Activated CD8-positive, alpha-beta memory T cell treated with anti-CD3 and anti-CD28 coated beads, Interleukin-2, amount 50 U/mL, for 24 hours (primary cell): ENCODE results near the gene AGPAT1.
"Not testable (repeated sequence)": the region's sequence is repeated elsewhere in the genome, so short reads cannot be mapped to it uniquely, and the experiment has no call there.

Experiments
- DNase-seq: peaks from one replicate; pipeline ENCODE4 v3.0.0-alpha.2; 2020; ENCODE audit errors: extremely low read depth

Gene AGPAT1

GRCh38 chr6:32175711-32176475, at the start of gene AGPAT1:
Gene AGPAT1 (minus strand): TSS chr6:32176084. CDS start chr6:32171496, 4,588 bp downstream.
- peak; percentile 95 for DNase-seq

GRCh38 chr6:32224696-32225095, 48.8 kb upstream of the AGPAT1 start:
- no peak for DNase-seq

GRCh38 chr6:32223258-32224235, 47.7 kb upstream of the AGPAT1 start, which contains the start of gene NOTCH4:
Gene NOTCH4 (minus strand): TSS chr6:32224067. CDS start chr6:32223928, 139 bp downstream.
- no peak for DNase-seq

GRCh38 chr6:32222333-32223230, 46.7 kb upstream of the AGPAT1 start:
- DNase-seq, result no peak

GRCh38 chr6:32220021-32220420, 44.1 kb upstream of the AGPAT1 start:
- no peak for DNase-seq

GRCh38 chr6:32218167-32218566, 42.3 kb upstream of the AGPAT1 start:
- DNase-seq, result no peak

GRCh38 chr6:32216998-32217397, 41.1 kb upstream of the AGPAT1 start:
- DNase-seq, result no peak

GRCh38 chr6:32216285-32216684, 40.4 kb upstream of the AGPAT1 start:
- no peak for DNase-seq

GRCh38 chr6:32215617-32216016, 39.7 kb upstream of the AGPAT1 start:
- no peak for DNase-seq

GRCh38 chr6:32214126-32214525, 38.2 kb upstream of the AGPAT1 start:
- DNase-seq, result no peak

- DNase-seq, result no peak
These were observed 37.8 kb upstream of the AGPAT1 start for GRCh38 chr6:32213649-32214048.

GRCh38 chr6:32212076-32212760, 36.3 kb upstream of the AGPAT1 start:
- DNase-seq, result no peak

- DNase-seq, result not testable (repeated sequence)
These were observed 35.5 kb upstream of the AGPAT1 start for GRCh38 chr6:32211432-32211831.

GRCh38 chr6:32210191-32210601, 34.3 kb upstream of the AGPAT1 start:
- no peak for DNase-seq

GRCh38 chr6:32208996-32209395, 33.1 kb upstream of the AGPAT1 start:
- DNase-seq, result no peak

- DNase-seq, result no peak
These were observed 28.4 kb upstream of the AGPAT1 start for GRCh38 chr6:32204268-32204715.

- DNase-seq, result no peak
These were observed 27.8 kb upstream of the AGPAT1 start for GRCh38 chr6:32203426-32204267.

- no peak for DNase-seq
These were observed 26.3 kb upstream of the AGPAT1 start for GRCh38 chr6:32202186-32202585.

GRCh38 chr6:32200711-32201475, 25.0 kb upstream of the AGPAT1 start:
- no peak for DNase-seq
